ENCODE data around the gene ARMC8.

Gene ARMC8

DNA sequence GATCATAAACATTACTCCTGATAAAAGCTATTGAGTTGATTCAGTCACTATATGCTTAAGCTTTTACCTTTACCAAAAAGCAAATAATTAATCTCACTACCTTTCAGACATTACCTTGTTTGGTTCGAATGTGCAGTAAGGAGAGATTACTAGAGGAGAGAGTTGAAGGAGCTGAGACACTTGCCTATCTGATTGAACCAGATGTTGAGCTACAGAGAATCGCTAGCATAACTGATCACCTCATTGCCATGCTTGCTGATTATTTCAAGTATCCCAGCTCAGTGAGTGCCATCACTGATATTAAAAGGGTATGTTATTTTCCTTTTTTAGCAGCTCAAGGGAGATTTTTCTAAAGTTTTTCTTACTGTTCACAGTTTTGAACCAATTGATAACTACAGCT, 54.6 kb downstream of the ARMC8 start:
- no peak overlapping the region for H3K4me3 ChIP-seq (ENCODE audit: low read depth, low read length)

- H3K4me3 ChIP-seq (ENCODE audit: low read depth, low read length) = no peak overlapping the region
Observed at GRCh38 chr3:138242466-138242865, 55.4 kb downstream of the ARMC8 start.

DNA sequence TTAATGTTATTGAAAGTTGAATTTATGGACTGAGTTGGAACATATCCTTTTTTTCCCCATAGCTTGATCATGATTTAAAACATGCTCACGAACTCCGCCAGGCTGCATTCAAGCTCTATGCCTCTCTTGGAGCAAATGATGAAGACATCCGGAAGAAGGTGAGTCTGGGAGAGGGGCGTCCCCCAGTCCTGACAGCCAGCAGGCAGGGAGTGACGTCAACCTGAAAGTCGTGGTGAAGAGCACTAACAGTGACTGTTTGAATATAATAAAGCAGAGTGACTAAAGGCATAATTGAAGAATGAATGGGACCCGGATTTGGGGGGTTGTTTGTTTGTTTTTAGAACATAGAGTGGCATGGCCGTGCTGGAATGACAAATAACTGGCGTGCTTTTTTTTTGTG, 57.9 kb downstream of the ARMC8 start:
- H3K4me3 ChIP-seq (ENCODE audit: low read depth, low read length) = no peak overlapping the region

- H3K4me3 ChIP-seq (ENCODE audit: low read depth, low read length) = no peak overlapping the region
Observed at GRCh38 chr3:138249636-138250035, 62.5 kb downstream of the ARMC8 start.

- no peak overlapping the region for H3K4me3 ChIP-seq (ENCODE audit: low read depth, low read length)
Observed at GRCh38 chr3:138253609-138254008, 66.5 kb downstream of the ARMC8 start.

DNA sequence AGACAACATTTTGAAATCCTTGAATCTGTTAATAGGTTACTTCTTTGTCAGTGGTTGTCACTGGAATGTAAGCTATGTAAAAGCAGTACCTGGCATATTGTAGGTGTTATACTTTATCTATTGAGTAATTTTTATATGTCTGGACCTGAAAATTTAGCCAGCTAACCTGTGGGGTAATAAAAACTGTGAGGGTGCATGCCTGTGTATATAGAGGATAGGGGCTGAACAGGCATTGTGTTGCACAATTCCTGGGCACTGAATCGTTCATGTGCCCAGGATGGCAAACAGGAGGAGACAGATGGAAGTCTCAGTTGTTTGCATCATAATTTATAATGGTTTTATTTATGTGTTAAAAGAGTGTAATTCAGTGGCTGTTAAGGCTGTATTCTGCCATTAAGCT, 67.1 kb downstream of the ARMC8 start:
- H3K4me3 ChIP-seq (ENCODE audit: low read depth, low read length) = no peak overlapping the region

- H3K4me3 ChIP-seq (ENCODE audit: low read depth, low read length) = no peak overlapping the region
Observed at GRCh38 chr3:138256022-138256421, 68.9 kb downstream of the ARMC8 start.

GRCh38 chr3:138257986-138258385, 70.9 kb downstream of the ARMC8 start:
- no peak overlapping the region for H3K4me3 ChIP-seq (ENCODE audit: low read depth, low read length)

- H3K4me3 ChIP-seq (ENCODE audit: low read depth, low read length) = no peak overlapping the region
Observed at GRCh38 chr3:138259126-138259525, 72.0 kb downstream of the ARMC8 start.

DNA sequence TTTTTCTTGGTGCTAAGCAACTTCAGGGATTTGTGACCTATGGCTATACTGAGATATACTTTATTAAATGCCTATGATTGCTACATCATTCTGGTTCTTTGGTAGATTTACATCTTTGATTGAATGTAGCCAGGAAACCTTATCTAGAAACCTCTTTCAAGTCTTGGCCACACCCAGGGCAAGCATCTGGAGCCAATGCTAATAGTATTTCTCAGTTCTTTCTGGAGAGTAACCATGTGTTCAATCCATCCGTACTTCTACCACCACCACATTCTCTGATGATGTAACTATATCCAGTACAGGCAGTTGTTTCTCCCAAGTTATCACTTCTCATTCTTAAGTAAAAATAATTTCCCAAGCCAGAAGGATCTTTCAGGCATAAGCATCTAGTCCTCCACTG, 73.5 kb downstream of the ARMC8 start:
- no peak overlapping the region for H3K4me3 ChIP-seq (ENCODE audit: low read depth, low read length)

DNA sequence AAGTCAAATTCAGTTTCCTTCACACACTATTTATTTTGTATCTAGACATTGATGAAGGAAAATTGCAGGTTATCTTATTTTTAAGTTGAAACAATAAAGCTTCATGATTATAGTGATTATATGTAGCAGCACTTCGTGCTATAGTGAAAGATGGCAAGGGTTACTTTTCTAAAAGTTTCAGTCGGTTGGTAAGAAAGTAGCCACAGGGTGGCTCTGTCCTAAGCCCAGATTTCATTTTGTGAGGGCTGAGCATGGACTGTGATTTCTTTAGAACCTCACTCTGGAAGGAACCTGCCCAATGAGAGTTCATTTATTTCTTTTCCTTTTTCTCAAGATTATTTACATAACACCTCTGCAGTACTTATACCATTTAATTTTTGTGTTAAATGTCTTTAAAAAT, 76.0 kb downstream of the ARMC8 start:
- H3K4me3 ChIP-seq (ENCODE audit: low read depth, low read length) = no peak overlapping the region

DNA sequence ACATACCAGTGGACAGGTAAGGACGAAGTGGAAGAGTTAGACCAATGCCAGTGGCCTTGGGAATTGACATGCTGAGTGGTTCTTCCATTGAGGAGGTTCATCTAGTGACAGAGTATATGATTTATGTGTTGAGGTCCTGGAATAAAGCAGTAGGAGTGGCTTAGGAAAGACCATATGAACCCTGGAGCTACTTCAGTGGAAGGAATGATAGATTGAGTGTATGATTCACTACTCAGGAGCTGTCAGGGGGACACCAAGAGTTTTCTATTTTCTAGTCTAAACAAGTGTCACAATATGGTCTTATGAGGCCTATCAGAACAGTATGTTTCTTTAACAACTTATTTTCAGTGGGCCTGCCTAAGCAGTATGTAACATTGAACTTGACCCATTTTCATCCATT, 78.6 kb downstream of the ARMC8 start:
- no peak overlapping the region for H3K4me3 ChIP-seq (ENCODE audit: low read depth, low read length)

DNA sequence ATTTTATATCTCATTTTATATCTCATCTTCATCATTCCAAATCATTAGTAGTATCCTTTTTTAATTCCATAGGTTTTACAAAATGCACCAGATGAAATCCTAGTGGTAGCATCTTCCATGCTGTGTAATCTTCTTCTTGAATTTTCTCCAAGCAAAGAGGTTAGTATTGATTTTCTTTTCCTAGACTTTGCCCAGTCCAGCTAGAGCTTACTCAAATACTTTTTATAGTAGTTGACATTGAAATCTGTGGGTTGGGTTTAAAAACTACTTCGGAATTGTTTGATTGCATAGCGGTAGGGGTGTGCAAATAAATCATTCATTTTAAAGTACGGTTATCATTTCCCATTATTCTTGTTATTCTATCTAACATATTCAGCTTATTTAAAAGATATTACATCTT, 80.0 kb downstream of the ARMC8 start:
- no peak overlapping the region for H3K4me3 ChIP-seq (ENCODE audit: low read depth, low read length)

- H3K4me3 ChIP-seq (ENCODE audit: low read depth, low read length) = no peak overlapping the region
Observed at GRCh38 chr3:138270245-138270644, 83.1 kb downstream of the ARMC8 start.

GRCh38 chr3:138271189-138271794, 84.2 kb downstream of the ARMC8 start:
- no peak overlapping the region for H3K4me3 ChIP-seq (ENCODE audit: low read depth, low read length)

GRCh38 chr3:138281561-138281960, 94.5 kb downstream of the ARMC8 start:
- H3K4me3 ChIP-seq (ENCODE audit: low read depth, low read length) = no peak overlapping the region

DNA sequence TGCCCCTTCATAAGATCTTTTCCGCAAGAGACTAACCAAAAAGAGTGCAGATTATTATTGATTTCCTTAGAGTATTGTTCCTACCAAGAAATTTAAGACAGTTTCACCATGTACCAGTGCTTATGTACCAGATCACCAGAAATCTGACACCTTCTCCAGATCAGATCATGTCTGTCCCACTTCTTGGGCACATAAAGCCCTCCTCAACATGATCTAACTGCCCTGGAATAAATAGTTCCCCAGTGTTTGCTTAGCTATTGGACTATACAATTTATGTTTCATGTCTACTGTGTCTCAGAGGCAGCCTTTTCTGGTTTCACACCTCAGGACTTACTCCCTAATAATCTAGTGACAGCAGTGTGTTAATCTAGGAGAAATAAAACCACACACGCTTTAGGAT, 95.7 kb downstream of the ARMC8 start:
- no peak overlapping the region for H3K4me3 ChIP-seq (ENCODE audit: low read depth, low read length)

DNA sequence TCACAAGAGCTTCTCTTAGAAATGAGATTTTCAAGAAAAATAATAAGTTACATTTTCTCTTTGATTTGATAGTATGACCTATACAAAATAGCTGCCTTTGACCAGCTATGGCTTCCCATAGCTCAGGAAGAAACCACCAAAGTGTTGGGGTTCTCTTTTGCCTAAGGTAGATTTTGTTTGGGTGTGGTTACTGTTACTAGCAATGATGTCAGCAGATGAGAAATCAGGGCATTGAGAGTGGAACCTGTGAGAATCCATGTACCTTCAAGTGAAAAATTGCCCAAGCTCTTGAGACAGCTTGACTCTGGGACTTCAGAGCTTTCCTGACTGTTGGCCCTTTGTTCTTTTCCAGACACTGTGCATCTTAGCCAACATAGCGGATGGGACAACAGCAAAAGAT, 97.0 kb downstream of the ARMC8 start:
- H3K4me3 ChIP-seq (ENCODE audit: low read depth, low read length) = no peak overlapping the region

DNA sequence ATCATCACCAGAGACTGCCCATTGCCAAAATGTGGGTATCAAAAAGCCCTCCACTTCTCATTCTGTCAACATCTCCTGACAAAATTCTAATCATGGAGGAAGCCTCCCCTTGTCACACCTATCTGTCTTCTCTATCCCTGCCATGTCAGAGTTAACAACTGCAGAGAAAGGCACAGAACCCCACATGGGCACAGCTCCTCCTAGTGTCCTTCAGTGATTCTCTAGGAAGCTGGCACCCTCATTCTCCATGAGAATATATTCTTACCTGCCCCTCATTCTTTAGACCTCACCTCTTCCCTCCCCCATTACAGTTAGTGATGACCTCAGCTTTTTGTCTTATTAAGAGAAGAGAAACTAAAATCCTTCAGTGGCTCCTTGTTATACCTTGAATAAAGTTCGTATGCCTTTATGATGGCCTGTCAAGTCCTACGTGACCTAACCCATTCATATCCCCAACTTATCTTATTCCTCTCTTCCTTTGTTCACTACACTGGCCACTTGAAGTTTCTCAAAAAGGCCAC, 97.9 kb downstream of the ARMC8 start:
- H3K4me3 ChIP-seq (ENCODE audit: low read depth, low read length) = no peak overlapping the region

- no peak overlapping the region for H3K4me3 ChIP-seq (ENCODE audit: low read depth, low read length)
Observed at GRCh38 chr3:138289260-138289659, 102.2 kb downstream of the ARMC8 start.

DNA sequence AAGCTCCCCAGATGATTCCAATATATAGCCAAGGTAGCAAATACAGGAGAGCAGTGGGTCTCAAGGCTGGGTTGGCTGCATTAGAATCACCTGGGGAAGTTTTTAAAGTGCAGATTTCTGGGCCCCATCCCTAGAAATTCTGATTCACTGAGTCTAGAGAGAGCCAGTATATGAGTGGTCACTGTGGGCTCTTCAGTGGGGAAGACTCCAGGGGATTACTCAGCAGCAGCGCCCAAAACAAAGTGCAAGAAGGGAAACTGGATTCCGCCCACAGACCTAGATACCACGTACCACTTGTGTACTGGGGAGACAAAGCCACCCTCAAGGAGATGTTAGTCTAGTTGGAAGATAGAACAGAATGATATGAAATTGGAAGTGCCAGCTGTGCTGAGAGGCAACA, 102.6 kb downstream of the ARMC8 start:
- no peak overlapping the region for H3K4me3 ChIP-seq (ENCODE audit: low read depth, low read length)

DNA sequence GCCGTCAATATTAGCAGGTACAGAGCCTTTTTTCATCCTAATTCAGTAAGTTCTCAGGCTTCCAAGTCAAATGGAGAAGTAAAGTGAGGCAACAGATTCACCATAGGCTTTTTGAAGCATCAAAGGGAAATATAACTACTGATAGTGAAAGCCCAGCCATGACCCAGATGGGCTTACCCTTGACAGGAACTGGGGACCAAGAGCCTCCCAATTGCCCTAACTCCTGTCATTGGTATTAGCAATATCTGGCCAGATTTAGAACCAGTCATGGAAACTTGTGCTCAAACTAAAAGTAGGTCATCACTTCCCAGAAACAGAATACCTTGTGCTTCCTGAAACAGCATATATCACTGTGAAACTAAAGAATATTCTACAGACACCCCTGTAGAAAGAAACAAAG, 109.5 kb downstream of the ARMC8 start:
- H3K4me3 ChIP-seq (ENCODE audit: low read depth, low read length) = no peak overlapping the region

DNA sequence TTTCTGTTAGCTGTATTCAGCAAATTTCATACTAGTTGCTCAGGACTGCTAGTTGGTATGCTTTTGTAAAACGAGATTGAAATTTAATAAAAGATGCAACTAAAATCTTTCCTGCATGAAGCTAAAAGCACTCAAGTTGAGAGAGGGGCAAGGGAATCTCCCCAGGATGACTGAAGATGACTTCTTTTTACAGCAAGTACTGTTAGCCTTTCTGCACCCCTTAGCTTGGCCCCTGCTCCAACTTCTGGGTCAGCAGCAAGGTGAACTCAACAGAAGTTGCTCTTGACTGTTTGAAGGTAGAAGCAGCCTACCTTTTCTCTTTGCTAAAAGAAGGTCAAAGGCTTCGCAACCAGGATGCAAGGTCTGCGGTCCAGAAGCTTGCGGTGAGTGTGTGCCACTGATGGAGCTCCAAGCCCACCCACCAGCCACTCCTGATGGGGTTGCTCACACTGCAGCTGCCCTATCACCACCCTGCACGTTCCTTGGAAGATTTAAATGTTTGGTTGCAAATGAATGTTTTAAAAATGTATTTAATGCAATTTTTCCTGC, 110.0 kb downstream of the ARMC8 start:
- no peak overlapping the region for H3K4me3 ChIP-seq (ENCODE audit: low read depth, low read length)

All from iPS-11a (cell line).